GM19099 (cell line): ENCODE data around the gene CPNE7.

ENCODE experiments used
- POLR2A ChIP-seq: IDR thresholded peaks from 3 replicates; pipeline ENCODE4 v1.6.1; 2011; ENCODE audit warnings: low read depth; ENCODE audit not compliant: insufficient read length; ENCODE audit errors: extremely low read depth

The CPNE7 gene

DNA sequence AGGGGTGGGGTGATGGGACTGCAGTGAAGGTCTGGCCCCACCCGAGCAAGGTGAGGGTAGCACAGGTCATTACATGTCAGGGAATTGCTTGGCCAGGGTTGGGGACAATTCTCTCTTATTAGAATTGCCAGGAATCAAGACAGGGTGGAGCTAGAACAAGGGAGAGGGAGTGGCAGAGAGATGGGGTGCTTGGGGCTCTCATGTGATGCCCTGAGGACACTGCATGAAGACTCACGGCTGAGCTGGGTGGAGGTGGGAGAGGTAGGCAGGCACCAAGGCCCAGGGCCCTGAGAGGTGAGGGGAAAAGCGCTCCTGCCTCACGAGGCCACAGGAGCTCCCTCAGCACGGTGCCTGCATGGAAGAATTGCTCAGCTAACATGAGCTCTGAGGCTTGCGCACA lies 41.5 kb downstream of the CPNE7 start:
- no peak for TF ChIP-seq POLR2A

DNA sequence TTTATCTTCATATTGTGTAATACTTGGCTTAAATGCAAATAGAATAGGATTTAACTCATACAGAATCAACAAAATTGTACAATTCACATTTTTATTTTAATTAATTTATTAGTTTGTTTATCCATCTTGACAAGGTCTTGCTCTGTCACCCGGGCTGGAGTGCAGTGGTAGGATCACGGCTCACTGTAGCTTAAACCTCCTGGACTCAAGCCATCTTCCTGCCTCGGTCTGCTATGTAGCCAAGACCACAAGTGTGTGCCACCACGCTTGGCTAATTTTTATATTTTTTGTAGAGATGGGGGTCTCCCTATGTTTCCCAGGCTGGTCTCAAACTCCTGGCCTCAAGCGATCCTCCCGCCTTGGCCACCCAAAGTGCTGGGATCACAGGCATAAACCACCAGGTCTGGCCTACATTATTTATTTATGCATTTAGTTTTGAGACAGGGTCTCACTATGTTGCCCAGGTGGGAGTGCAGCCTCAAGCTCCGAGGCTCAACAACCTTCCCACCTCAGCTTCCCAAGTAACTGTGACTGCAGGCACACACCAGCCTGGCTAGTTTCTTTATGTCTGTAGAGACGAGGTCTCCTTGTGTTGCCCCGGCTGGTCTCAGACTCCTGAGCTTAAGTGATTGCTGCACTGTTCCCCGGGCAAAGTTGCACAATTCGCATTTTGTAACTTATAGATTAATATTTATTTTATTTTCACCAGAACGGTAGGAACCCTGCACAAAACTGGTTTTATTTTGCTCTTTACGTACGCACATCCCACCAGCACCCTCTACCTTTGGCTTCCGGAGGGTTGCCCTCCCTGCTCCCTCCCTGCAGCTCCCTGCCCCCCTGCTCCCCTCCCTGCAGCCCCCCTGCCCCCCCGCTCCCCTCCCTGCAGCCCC lies 42.8 kb downstream of the CPNE7 start:
- no peak for TF ChIP-seq POLR2A

DNA sequence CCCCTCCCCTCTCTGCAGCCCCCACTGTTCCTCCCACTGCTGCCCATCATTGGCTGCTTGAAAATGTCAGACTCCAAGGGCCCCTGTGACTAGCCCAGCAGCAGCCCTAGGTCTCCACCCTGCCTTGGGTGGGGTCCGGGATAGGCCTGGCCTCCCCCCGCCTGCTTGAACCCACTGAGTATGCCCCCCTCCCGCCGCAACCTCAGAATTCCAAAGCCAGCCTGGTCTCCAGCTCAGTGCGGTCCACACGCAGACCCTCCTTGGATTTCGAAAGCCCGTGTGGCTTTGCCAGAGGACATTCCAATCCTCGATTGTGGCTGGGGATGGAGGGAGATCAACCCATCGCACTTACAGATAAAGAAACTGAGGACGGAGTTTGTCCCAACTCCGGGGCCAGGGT lies 44.3 kb downstream of the CPNE7 start:
- no peak for TF ChIP-seq POLR2A

DNA sequence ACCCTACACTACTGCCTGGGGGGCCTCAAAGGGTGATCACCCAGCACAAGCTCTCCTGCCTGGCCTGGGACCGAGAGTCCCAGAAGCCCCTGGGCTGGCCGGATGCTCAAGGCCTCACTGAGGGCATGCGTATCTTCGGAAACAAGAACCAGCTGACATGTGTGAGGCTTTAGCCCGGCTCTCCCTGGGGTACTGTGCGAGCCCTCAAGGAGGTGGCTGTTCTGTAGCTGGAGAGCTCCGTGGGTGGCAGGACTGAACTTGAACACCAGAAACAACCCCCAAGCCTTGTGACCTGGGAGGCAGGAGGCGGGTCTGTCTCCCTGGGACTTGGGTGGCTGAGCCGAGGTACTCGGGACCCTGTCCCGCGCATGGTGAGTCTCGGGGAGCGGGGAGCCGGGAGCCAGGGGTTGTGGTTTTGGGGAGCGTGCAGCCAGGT lies 44.9 kb downstream of the CPNE7 start:
- no peak for TF ChIP-seq POLR2A

- TF ChIP-seq POLR2A: no peak
Observed at GRCh38 chr16:89621136-89621697, 45.7 kb downstream of the CPNE7 start.

- TF ChIP-seq POLR2A: no peak
Observed at GRCh38 chr16:89621698-89622409, 46.3 kb downstream of the CPNE7 start.

GRCh38 chr16:89623511-89624261 lies 48.1 kb downstream of the CPNE7 start:
- TF ChIP-seq POLR2A: no peak

DNA sequence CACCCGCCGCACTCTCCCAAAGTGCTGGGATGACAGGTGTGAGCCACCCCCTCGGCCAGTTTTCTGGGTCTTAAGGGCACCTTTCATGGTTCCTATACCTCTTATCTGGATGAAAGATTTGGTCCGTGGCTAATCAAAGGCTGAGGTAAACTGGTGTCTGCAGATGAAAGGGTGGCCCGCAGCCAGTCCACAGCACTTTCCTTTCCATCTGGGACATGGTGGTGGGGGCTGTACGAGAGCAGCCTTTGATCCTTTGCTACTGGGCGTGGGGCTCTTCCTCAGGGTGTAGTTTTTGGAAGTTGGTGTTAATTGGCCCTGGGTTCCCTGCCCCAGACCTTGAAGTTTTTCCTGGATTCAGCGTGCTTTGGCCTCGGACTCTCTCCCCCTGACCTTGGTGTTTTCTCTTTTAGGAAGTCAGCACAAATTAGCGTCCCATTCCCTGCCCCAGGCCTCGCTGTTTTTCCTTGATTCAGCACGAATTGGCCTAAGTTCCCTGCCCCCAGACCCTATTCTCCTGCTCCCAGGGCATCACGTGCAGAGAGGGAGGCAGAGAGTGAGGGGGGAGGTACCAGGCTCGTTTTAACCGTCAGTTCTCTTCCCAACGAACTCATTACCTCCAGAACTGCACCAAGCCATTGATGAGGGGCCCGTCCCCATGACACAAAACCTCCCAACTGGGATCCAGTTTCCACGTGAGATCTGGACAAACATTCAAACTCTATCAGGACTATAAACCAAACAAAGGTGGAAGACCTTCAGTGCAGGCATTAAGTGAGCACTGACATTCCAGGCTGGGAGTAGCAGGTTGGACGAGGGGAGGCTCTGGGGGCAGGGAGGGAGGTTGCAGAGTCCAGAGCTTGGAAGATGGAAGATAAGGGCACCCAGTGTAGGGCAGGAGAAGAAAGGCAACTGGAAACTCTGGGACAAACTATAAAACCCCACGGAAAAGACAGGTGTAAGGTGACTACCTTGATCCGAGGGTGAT lies 49.5 kb downstream of the CPNE7 start:
- TF ChIP-seq POLR2A: no peak

- TF ChIP-seq POLR2A: no peak
Observed at GRCh38 chr16:89629827-89630610, 54.5 kb downstream of the CPNE7 start.

DNA sequence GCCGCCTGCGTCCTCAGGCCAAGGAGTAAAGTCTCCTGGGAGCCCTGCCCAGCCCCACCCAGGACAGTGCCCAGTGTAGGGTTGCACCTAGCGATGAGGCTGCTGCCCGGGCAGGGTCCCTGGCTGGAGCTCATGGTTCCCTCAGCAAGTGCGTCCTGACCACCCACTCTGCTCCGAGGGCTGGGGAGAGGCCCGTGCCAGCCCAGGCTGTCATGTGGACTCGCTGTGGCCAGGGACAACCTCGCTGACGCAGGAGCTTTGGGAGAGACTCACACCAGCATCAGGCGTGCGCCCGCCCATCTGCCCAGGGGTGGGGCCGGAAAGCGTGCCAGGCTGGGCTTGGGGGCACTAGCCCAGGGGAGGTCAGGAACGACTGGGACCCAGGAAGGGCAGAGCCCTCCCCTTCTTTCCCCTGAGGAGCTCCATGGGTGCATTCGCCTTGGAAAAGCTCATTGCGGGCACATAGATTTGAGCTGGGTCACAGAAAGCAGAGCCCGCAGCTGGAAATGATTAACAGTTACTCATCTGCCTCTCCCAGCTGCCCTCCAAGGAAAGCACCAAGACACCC lies 57.6 kb downstream of the CPNE7 start:
- no peak for TF ChIP-seq POLR2A

DNA sequence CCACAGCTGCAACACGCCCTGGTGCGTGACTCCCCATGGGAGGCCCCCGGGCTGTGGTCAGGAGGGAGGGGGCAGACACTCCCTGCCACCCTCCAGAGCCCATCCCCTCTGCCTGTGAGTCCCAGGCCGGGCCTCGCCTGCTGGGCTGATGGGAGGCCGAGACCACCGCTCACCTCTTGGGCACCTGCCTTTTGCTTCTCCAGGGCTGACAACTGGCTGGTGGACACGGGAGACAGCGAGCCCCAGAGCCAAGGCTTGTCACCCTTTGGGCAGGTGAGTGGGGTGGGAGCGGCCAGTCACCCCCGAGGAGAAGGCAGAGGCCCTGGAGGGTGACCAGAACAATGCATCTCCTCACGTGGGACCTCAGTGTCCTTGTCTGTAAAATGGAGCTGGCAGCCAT lies 61.1 kb downstream of the CPNE7 start:
- TF ChIP-seq POLR2A: no peak

- no peak for TF ChIP-seq POLR2A
Observed at GRCh38 chr16:89637379-89637778, 61.8 kb downstream of the CPNE7 start.

GRCh38 chr16:89638455-89638854 lies 62.9 kb downstream of the CPNE7 start:
- no peak for TF ChIP-seq POLR2A
